Measurements from ENCODE around the gene HEY2.

DNA sequence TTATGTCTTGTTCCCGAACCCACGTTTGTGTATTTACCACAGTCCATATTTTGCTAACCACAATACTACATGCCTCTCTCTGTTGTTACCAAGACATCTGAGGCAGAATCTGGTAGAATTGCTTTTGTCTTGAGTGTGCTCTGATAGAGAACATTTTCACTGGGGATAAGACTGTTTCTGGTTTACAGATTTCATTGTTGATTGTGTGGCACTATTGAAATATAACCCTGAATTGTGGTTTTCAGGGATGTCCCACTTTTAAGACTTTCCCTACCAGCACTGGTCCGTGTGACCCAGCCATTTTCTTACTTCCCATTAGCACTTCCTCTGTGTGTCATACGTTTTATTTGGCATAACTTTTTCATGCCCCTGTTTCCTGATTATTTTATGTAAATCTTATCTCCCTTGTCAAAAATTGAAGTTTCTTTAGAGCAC is 53.5 kb downstream of the HEY2 start:
- TF ChIP-seq, protein P1, sequence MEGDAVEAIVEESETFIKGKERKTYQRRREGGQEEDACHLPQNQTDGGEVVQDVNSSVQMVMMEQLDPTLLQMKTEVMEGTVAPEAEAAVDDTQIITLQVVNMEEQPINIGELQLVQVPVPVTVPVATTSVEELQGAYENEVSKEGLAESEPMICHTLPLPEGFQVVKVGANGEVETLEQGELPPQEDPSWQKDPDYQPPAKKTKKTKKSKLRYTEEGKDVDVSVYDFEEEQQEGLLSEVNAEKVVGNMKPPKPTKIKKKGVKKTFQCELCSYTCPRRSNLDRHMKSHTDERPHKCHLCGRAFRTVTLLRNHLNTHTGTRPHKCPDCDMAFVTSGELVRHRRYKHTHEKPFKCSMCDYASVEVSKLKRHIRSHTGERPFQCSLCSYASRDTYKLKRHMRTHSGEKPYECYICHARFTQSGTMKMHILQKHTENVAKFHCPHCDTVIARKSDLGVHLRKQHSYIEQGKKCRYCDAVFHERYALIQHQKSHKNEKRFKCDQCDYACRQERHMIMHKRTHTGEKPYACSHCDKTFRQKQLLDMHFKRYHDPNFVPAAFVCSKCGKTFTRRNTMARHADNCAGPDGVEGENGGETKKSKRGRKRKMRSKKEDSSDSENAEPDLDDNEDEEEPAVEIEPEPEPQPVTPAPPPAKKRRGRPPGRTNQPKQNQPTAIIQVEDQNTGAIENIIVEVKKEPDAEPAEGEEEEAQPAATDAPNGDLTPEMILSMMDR (IDR thresholded peaks at IDR 0.05; ENCODE audit: low read depth, low read length, poor library complexity, severe bottlenecking) = no peak
- no peak for TF ChIP-seq EZH2phosphoT487 (IDR thresholded peaks at IDR 0.05; ENCODE audit: borderline replicate concordance, low read length)
